Liver (tissue), 9 donors: Measurements from ENCODE around the gene RAI1. TPM values are rescaled to one million over a fixed set of nuclear protein-coding genes. Genes with fewer than 3 reads are reported as not detected.

Source experiments
- DNase-seq: peaks from one replicate; pipeline ENCODE4 v3.0.0-alpha.2; 2017; ENCODE audit warnings: low spot score
- H3K27ac ChIP-seq, 2 donors: one replicate each; pipeline ENCODE4 v1.7.0; 2013; ENCODE audit warnings: inconsistent platforms in 2 of 2, low read length in 2 of 2, control low read depth in 1 of 2, low read depth in 1 of 2, mild to moderate bottlenecking in 1 of 2
- H3K27me3 ChIP-seq, 4 donors: one replicate each; pipeline versions ENCODE4 v1.6.1 to v1.7.0; 2013; ENCODE audit warnings: low read length in 3 of 4, inconsistent platforms in 1 of 4, mild to moderate bottlenecking in 1 of 4, moderate library complexity in 1 of 4; ENCODE audit not compliant: control insufficient read depth in 4 of 4, insufficient read depth in 4 of 4
- H3K36me3 ChIP-seq, 4 donors: one replicate each; pipeline versions ENCODE4 v1.6.1 to v1.7.0; 2013; ENCODE audit warnings: low read length in 3 of 4, mild to moderate bottlenecking in 3 of 4, low read depth in 1 of 4, moderate library complexity in 1 of 4; ENCODE audit not compliant: control insufficient read depth in 4 of 4, insufficient read depth in 3 of 4
- H3K4me1 ChIP-seq, 4 donors: one replicate each; pipeline versions ENCODE4 v1.6.1 to v1.7.0; 2013; ENCODE audit warnings: low read length in 3 of 4, mild to moderate bottlenecking in 3 of 4, moderate library complexity in 1 of 4; ENCODE audit not compliant: control insufficient read depth in 4 of 4, insufficient read depth in 4 of 4
- H3K4me3 ChIP-seq, 3 donors: one replicate each; pipeline versions ENCODE4 v1.6.1 to v1.7.0; 2013; ENCODE audit warnings: low read length in 3 of 3, control low read depth in 1 of 3, low read depth in 1 of 3, mild to moderate bottlenecking in 1 of 3
- H3K9ac ChIP-seq, 2 donors: one replicate each; pipeline ENCODE4 v1.7.0; 2013; ENCODE audit warnings: low read length in 2 of 2, mild to moderate bottlenecking in 2 of 2, moderate library complexity in 2 of 2, control low read depth in 1 of 2, low read depth in 1 of 2
- H3K9me3 ChIP-seq, 4 donors: one replicate each; pipeline versions ENCODE4 v1.6.1 to v1.7.0; 2013; ENCODE audit warnings: low read length in 3 of 4; ENCODE audit not compliant: control insufficient read depth in 4 of 4
- ATF3 ChIP-seq: IDR thresholded peaks from 2 replicates; pipeline ENCODE4 v1.6.1; 2016; ENCODE audit warnings: antibody characterized with exemption
- CTCF ChIP-seq: fragments of 150-350 bp; IDR thresholded peaks from 2 replicates; pipeline ENCODE4 v1.5.1; 2017; ENCODE audit warnings: improper control_type of control experiment, low read depth, low read length; ENCODE audit not compliant: missing input control
- FOXA1 ChIP-seq: IDR thresholded peaks from 2 replicates; pipeline ENCODE4 v1.6.1; 2016; ENCODE audit warnings: antibody characterized with exemption
- HNF4A ChIP-seq, 2 donors: conservative IDR thresholded peaks; 2 replicates each; pipeline ENCODE4 v1.6.1; 2016; ENCODE audit warnings: antibody characterized with exemption in 2 of 2, mild to moderate bottlenecking in 2 of 2
- HNF4G ChIP-seq: IDR thresholded peaks from 2 replicates; pipeline ENCODE4 v1.6.1; 2016; ENCODE audit warnings: antibody characterized with exemption
- JUND ChIP-seq, 2 donors: IDR thresholded peaks; 2 replicates each; pipeline ENCODE4 v1.6.1; 2016; ENCODE audit warnings: antibody characterized with exemption in 2 of 2
- MAX ChIP-seq: IDR thresholded peaks from 2 replicates; pipeline ENCODE4 v1.6.1; 2016; ENCODE audit warnings: antibody characterized with exemption
- NR2F2 ChIP-seq: IDR thresholded peaks from 2 replicates; pipeline ENCODE4 v1.6.1; 2016; ENCODE audit warnings: antibody characterized with exemption
- RAD21 ChIP-seq, 2 donors: IDR thresholded peaks; 2 replicates each; pipeline ENCODE4 v1.6.1; 2016; ENCODE audit warnings: antibody characterized with exemption in 2 of 2, mild to moderate bottlenecking in 2 of 2
- RXRA ChIP-seq, 2 donors: IDR thresholded peaks; 2 replicates each; pipeline ENCODE4 v1.6.1; 2017 to 2018; ENCODE audit warnings: antibody characterized with exemption in 2 of 2, mild to moderate bottlenecking in 1 of 2
- TAF1 ChIP-seq: conservative IDR thresholded peaks from 2 replicates; pipeline ENCODE4 v1.6.1; 2016; ENCODE audit warnings: antibody characterized with exemption, mild to moderate bottlenecking
- YY1 ChIP-seq: IDR thresholded peaks from 2 replicates; pipeline ENCODE4 v1.6.1; 2016; ENCODE audit warnings: antibody characterized with exemption, mild to moderate bottlenecking
- ZBTB33 ChIP-seq: IDR thresholded peaks from 2 replicates; pipeline ENCODE4 v1.6.1; 2016; ENCODE audit warnings: antibody characterized with exemption
- WGBS: extraction: QIAGEN DNeasy Blood & Tissue Kit; methylation state at CpG from one replicate; pipeline ENCODE4 v1.1.7; 2013; 5-methylcytosine and 5-hydroxymethylcytosine counted together
- polyA plus RNA-seq, 2 donors: library from polyadenylated mRNA; stranded (reverse) in 1 of 2; unstranded in 1 of 2; fragments of 200-250 nt in 1 of 2; fragments of >200 nt in 1 of 2; fragmentation: Nextera tagmentation in 1 of 2; extraction: Ambion mirVana in 1 of 2; gene quantifications; one replicate each; pipeline versions ENCODE4 v1.2.1 to v1.2.3, GENCODE V29; 2013 to 2015
- total RNA-seq, 2 donors: library from RNA; depleted of rRNA; stranded (reverse); fragments of >200 nt; gene quantifications; one replicate each; pipeline ENCODE4 v1.2.3, GENCODE V29; 2014
- donor health status: healthy.
- donor health status: healthy.
- donor health status: healthy.
- donor health status: healthy.
- donor health status: healthy.

RAI1 gene
- total and polyA plus RNA-seq, 4 donors = 0.57 to 7.6 (median 5.3) TPM

GRCh38 chr17:17820046-17820445, 138.8 kb downstream of the RAI1 start:
- H3K27ac ChIP-seq = peak overlapping the region; percentile 72 to 81
- H3K4me1 ChIP-seq = peaks cover 22 to 92% (median 60%) of the 10 kb centered on the region in 4 donors
- no peaks in the 10 kb centered on the region for H3K9me3 ChIP-seq
- H3K4me3 ChIP-seq = no peak overlapping the region
- no peaks in the 10 kb centered on the region for H3K27me3 ChIP-seq
- peaks cover 8 to 28% (median 20%) of the 10 kb centered on the region in 4 donors for H3K36me3 ChIP-seq
- no peak for DNase-seq
- TF ChIP-seq FOXA1 = no peak
- TF ChIP-seq TAF1 = no peak
- no peak for TF ChIP-seq MAX
- no peak for TF ChIP-seq RXRA (IDR thresholded peaks at IDR 0.05)
- TF ChIP-seq ZBTB33 = no peak
- TF ChIP-seq HNF4G = no peak
- no peak for TF ChIP-seq CTCF
- no peak for TF ChIP-seq YY1
- TF ChIP-seq NR2F2 = no peak
- no peak for TF ChIP-seq RAD21 (IDR thresholded peaks at IDR 0.05)
- 60% methylated on average over 10 of the region's 10 CpGs for WGBS
- H3K9ac ChIP-seq = peak overlapping the region in 1 of 2 donors; percentile 51

GRCh38 chr17:17820463-17821158, 139.4 kb downstream of the RAI1 start:
- TF ChIP-seq CTCF (no peak), RXRA (IDR thresholded peaks at IDR 0.05) (peak; percentile 9 to 48), JUND (IDR thresholded peaks at IDR 0.05) (no peak), NR2F2 (no peak), YY1 (peak; percentile 76), ATF3 (no peak), ZBTB33 (no peak), HNF4A (conservative IDR thresholded peaks at IDR 0.05) (peak in 1 of 2 donors; percentile 7), MAX (peak; percentile 53), TAF1 (no peak)
- peak overlapping the region; percentile 51 to 71 for H3K9ac ChIP-seq
- H3K36me3 ChIP-seq = peaks cover 6 to 22% (median 17%) of the 10 kb centered on the region in 4 donors
- peaks cover 22 to 90% (median 57%) of the 10 kb centered on the region in 4 donors for H3K4me1 ChIP-seq
- H3K27me3 ChIP-seq = no peaks in the 10 kb centered on the region
- H3K4me3 ChIP-seq = peak overlapping the region in 2 of 3 donors; percentile 27 to 62
- DNase-seq = no peak
- 34% methylated on average over 7 of the region's 7 CpGs for WGBS
- H3K9me3 ChIP-seq = no peaks in the 10 kb centered on the region
- H3K27ac ChIP-seq = peak overlapping the region; percentile 72 to 81
